HAP-1 (cell line): ENCODE data around the gene PTPRN2.
"Not testable (repeated sequence)": the region's sequence is repeated elsewhere in the genome, so short reads cannot be mapped to it uniquely, and the experiment has no call there.

Source experiments
- DNase-seq, 2 experiments: peaks; one replicate each; pipeline ENCODE4 v3.0.0-alpha.2; 2016 to 2020; ENCODE audit warnings: low spot score in 2 of 2
- H3K27me3 ChIP-seq: fragments of 250-450 bp; sonication (Bioruptor Pico); 2 replicates; pipeline ENCODE4 v1.5.1; 2020; ENCODE audit warnings: low read depth, mild to moderate bottlenecking, moderate library complexity
- H3K36me3 ChIP-seq: fragments of 250-450 bp; sonication (Bioruptor Pico); replicated peaks from 2 replicates; pipeline ENCODE4 v1.5.1; 2020; ENCODE audit warnings: mild to moderate bottlenecking
- H3K4me1 ChIP-seq: fragments of 250-450 bp; sonication (Bioruptor Pico); 2 replicates; pipeline ENCODE4 v1.5.1; 2020; ENCODE audit warnings: mild to moderate bottlenecking
- H3K4me3 ChIP-seq: fragments of 250-450 bp; sonication (Bioruptor Pico); 2 replicates; pipeline ENCODE4 v1.5.1; 2020; ENCODE audit warnings: mild to moderate bottlenecking, moderate library complexity
- H3K9me3 ChIP-seq: fragments of 250-450 bp; sonication (Bioruptor Pico); 2 replicates; pipeline ENCODE4 v1.5.1; 2020; ENCODE audit warnings: mild to moderate bottlenecking, moderate library complexity
- in situ Hi-C: fragments of 300-500 bp; cut with MboI; formaldehyde crosslinking; loops from 3 replicates; pipeline ENCODE4 v1.14.3; 2020; ENCODE audit warnings: low sequenced_read_pairs, inconsistent platforms, mixed read lengths

Gene PTPRN2

DNA sequence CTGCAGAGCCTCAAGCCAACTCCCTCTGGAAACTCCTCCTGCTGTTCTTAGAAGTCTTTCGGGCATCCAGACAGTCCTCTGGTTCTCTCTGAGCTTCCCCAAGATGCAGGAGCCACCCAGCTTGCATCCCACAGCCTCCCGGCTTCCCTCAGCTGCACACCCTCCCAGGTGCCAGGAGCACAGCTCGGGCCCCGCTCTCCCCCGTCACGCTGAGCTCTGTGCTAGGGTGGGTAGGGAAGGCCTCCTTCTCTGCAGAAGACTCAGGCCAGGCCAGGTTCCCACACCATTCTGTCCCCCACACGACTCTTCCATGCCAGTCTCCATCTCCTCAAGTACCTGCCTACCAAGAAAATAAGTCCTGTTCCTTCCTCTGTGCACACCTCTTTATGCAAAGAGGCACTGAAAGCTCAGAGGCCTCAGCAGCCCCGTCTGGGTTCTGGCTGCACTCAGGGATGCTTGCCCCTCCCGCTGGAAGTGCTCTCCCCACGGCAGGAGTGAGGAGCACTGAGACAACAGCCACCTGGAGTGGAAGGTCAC lies 537.1 kb downstream of the PTPRN2 start:
- in situ Hi-C loops: no loop called here
- no peaks in the 10 kb centered on the region for H3K4me1 ChIP-seq
- H3K27me3 ChIP-seq: no peaks in the 10 kb centered on the region

DNA sequence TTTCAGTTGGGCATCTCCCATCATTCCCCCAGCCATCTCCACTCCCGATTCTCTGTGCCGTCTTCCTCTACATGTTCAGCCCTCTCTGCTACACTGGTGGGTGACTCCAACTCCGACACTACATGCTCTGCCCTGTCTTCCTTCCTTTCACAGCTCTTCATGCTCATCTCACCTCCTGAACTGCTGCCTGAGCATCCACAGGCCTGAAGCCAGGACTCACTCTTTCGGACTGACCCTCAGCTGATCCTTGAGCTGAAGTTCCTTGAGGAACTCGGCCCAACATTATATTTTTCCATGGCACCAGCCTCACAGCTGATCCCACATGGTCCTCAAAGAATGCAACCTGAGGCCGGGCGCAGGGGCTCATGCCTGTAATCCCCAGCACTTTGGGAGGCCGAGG lies 538.4 kb downstream of the PTPRN2 start:
- in situ Hi-C loops: no loop called here
- Histone ChIP-seq H3K4me3 (no peak overlapping the region), H3K9me3 (no peaks in the 10 kb centered on the region), H3K4me1 (no peaks in the 10 kb centered on the region), H3K27me3 (no peaks in the 10 kb centered on the region), H3K36me3 (no peaks in the 10 kb centered on the region)
- no peak for DNase-seq

More for the DNA sequence above, 537.1 kb downstream of the PTPRN2 start:
- no peak for DNase-seq
- Histone ChIP-seq H3K9me3 (no peaks in the 10 kb centered on the region), H3K36me3 (no peaks in the 10 kb centered on the region), H3K4me3 (no peak overlapping the region)

DNA sequence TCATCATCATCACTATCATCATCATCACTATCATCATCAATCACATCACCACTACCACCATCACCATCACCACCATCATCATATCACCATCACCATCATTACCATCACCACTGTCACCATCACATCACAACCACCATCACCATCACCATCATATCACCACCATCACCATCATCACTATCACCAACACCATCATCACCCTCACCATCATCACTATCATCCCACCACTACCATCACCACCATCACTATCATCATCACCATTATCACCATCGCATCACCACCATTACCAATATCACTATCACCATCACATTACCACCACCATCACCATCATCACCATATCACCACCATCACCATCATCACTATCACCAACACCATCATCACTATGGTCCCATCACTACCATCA lies 539.1 kb downstream of the PTPRN2 start:
- H3K4me1 ChIP-seq: no peaks in the 10 kb centered on the region
- H3K27me3 ChIP-seq: no peaks in the 10 kb centered on the region
- H3K4me3 ChIP-seq: no peak overlapping the region
- no peak for DNase-seq
- in situ Hi-C loops: no loop called here
- H3K36me3 ChIP-seq: no peaks in the 10 kb centered on the region
- no peaks in the 10 kb centered on the region for H3K9me3 ChIP-seq

DNA sequence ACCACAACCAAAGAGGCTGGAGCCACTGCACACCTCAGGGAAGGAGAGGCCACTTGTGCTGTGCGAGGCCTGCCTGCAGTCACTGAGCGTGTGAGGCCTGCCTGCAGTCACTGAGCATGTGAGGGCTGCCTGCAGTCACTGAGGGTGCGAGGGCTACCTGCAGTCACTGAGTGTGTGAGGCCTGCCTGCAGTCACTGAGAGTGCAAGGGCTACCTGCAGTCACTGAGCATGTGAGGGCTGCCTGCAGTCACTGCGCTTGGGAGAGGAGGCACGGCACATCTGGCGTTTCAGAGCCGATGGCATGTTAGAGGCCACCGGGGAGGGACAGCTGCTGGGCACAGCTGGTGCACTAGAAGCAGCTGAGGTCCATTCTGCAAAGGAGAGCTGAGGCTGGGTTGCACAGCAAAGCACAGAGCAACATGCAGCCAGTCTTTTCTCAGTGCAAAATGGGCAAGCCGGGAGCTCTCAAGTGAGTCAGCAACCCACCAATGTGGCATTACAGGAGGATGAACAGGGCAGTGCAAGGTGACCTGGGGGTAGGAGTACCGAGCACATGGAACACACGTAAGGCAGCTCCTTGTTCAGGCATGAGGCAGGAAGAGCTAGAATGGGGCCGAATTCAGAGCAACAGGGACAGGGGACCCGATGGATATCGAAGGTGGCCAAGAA lies 540.1 kb downstream of the PTPRN2 start:
- no peak overlapping the region for H3K4me3 ChIP-seq
- DNase-seq: no peak
- no peaks in the 10 kb centered on the region for H3K36me3 ChIP-seq
- H3K9me3 ChIP-seq: no peaks in the 10 kb centered on the region
- no peaks in the 10 kb centered on the region for H3K4me1 ChIP-seq
- H3K27me3 ChIP-seq: no peaks in the 10 kb centered on the region
- in situ Hi-C loops: no loop called here

DNA sequence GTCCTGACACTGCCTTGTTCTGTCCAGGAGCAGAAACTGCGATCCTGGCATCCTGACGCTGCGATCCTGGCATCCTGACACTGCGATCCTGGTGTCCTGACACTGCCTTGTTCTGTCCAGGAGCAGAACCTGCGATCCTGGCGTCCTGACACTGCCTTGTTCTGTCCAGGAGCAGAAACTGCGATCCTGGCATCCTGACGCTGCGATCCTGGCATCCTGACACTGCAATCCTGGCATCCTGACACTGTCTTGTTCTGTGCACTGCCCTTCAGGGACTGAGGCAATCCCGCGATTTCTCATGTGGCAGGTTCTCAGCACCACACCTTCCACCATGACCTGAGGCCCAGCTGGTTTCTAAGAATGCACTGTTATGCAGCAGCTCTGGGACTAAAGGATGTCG lies 541.4 kb downstream of the PTPRN2 start:
- DNase-seq, H3K9me3 ChIP-seq, H3K27me3 ChIP-seq: not testable (repeated sequence)

DNA sequence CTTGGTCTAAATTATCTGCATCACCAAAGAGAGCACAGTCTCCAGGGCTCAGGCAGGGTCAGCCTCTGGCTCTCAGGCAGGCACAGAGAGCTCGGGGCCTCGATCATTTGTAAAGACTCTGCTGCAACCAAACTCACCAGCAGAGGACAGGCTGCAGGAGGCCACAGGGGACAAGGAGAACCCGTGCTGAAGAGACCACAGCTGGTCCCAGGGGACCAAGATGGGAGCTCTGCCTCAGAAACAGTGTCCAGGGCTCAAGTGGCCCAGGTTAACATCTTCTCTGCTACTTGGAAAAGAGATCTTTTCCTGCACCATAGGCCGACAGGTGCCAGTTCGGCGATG lies 543.2 kb downstream of the PTPRN2 start:
- in situ Hi-C loops: no loop called here
- H3K9me3 ChIP-seq: no peaks in the 10 kb centered on the region

More for the DNA sequence above, 541.4 kb downstream of the PTPRN2 start:
- in situ Hi-C loops, H3K36me3 ChIP-seq, H3K4me3 ChIP-seq, H3K4me1 ChIP-seq: not testable (repeated sequence)

DNA sequence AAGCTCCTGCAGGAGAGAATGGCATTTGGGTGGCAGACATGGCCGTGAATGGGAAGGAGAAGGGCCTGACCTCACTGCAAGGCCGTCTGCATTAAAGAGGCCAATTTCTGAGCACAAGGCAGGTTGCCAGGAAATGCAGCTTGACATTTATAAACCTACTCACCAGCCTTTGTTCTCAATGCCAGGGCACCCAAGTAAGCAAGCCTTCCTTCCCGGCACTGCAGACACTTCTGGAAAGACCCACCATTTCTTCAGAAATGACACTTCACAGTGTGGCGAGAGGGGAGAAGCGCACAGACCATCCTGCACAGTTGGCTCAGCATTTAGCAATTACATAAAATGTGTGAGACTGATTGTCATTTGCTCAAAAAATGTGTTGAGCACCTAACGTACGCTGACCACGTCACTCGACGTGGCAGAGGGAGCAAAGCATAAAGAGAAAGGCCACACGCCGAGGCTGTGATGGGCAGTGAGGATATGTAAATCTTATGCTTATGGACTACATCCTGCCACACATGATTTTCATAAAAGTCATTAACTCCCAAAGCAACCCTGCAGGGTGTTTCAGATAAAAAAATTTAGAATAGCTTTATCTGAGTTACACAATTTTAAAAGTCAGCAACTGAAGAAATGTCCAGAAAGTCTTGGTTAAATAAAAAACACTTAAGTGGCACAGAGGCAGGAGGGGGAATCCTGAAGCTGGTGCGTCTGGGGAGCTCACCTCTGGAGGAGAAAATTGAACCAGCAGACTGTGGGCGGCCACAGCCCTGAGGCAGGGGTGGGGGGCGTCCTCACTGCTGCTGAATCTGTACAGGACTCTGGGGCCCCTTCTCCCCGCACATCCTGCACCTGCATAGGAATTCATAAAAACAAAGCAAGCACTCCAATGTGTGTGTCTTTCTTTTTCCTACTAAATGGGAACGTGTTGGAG lies 543.8 kb downstream of the PTPRN2 start:
- no peaks in the 10 kb centered on the region for H3K4me1 ChIP-seq
- H3K4me3 ChIP-seq: no peak overlapping the region
- no peaks in the 10 kb centered on the region for H3K27me3 ChIP-seq
- in situ Hi-C loops: no loop called here
- DNase-seq: no peak
- H3K36me3 ChIP-seq: no peaks in the 10 kb centered on the region
- no peaks in the 10 kb centered on the region for H3K9me3 ChIP-seq

More for the DNA sequence above, 543.2 kb downstream of the PTPRN2 start:
- Histone ChIP-seq H3K36me3 (no peaks in the 10 kb centered on the region), H3K27me3 (no peaks in the 10 kb centered on the region), H3K4me3 (no peak overlapping the region), H3K4me1 (no peaks in the 10 kb centered on the region)
- no peak for DNase-seq

DNA sequence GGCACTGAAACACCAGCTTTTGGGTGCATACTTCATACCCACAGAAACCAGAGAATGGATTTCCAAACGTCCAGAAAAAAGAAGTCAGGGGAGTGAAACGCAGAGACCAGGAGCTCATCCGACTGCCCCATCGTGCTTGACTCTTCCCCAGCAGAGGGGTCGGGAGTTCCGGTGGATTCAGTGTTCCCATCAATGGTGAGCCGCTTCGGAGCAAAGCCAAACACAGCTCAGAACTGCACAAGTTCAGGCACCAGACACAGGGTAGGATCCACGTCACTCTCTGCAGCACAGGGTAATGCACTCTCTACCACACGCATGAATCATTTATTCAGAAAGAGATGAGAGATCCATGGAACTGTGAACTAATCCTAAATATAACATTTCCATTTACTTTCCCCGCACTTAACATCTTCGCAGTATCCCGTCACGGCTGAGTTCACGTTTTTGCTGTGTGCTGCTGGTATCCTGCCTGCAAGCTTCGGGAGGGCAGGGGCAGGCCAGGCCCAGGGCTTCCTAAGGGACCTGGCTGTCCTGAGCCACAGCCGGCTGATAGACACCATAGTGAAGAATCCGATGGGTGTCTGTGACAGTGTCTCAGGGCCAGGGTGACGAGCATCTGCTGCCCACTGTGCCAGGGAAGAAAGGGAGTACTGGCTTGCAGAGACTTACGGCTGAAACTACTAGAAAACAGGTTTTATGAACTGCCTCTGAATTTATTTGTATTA lies 545.3 kb downstream of the PTPRN2 start:
- no peak for DNase-seq
- in situ Hi-C loops: no loop called here
- H3K4me3 ChIP-seq: no peak overlapping the region
- H3K4me1 ChIP-seq: no peaks in the 10 kb centered on the region
- H3K36me3 ChIP-seq: no peaks in the 10 kb centered on the region
- no peaks in the 10 kb centered on the region for H3K9me3 ChIP-seq
- no peaks in the 10 kb centered on the region for H3K27me3 ChIP-seq

DNA sequence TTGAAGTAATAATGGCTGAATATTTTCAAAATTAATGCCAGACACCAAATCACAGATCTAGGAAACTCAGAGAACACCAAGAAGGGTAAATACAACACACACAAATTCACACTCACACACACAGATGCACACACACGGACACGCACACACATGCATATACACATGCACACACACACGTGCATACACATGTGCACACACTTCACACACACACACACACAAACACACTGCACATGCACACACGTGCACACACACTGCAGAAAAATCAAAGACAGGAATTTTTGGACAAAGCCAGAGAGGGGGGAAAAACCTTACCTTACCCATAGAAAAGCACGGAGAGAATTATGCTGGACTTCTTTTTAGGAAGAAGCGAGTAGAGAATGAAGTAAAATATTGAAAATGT lies 547.4 kb downstream of the PTPRN2 start:
- in situ Hi-C loops: no loop called here
- no peak for DNase-seq
- no peaks in the 10 kb centered on the region for H3K4me1 ChIP-seq

DNA sequence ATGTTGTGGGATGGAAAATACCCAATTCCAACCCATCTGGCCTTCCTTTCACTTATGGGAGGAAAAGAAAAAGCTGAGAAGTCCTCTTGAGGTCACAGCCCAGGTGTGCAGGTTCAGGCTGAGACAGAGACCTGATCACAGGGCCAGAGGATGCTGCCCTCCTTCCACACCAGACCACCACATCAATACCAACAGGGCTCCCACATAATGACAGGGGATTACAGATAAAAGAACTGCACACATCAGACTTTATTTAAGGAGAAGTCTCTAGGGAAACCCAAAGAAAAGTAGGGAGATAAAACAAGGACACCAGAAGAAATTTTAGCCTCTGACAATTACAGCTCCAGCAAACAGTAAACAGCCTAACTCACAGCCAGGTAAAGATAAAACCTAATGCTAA lies 548.4 kb downstream of the PTPRN2 start:
- Histone ChIP-seq H3K4me3 (no peak overlapping the region), H3K4me1 (no peaks in the 10 kb centered on the region), H3K27me3 (no peaks in the 10 kb centered on the region), H3K36me3 (no peaks in the 10 kb centered on the region), H3K9me3 (no peaks in the 10 kb centered on the region)
- DNase-seq: no peak
- in situ Hi-C loops: no loop called here

More for the DNA sequence above, 547.4 kb downstream of the PTPRN2 start:
- Histone ChIP-seq H3K36me3 (no peaks in the 10 kb centered on the region), H3K27me3 (no peaks in the 10 kb centered on the region), H3K9me3 (no peaks in the 10 kb centered on the region), H3K4me3 (no peak overlapping the region)

DNA sequence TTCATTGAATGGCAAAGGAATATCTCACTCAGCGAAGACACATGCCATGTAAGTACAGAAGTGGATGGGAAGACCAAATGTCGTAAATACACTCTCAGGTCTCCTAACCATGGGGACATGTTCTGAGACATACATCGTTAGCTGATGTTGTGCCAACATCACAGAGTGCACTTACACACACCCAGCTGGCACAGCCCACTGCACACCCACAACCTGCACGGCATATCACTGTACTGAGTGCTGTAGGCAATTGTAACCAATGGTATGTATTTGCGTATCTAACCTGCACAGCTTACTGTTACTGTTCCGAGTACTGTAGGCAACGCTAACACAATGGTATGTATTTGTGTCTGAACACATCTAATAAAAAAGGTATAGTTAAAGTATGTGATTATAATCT lies 550.4 kb downstream of the PTPRN2 start:
- Histone ChIP-seq H3K4me1 (no peaks in the 10 kb centered on the region), H3K36me3 (no peaks in the 10 kb centered on the region), H3K4me3 (no peak overlapping the region), H3K9me3 (no peaks in the 10 kb centered on the region), H3K27me3 (no peaks in the 10 kb centered on the region)
- DNase-seq: no peak
- in situ Hi-C loops: no loop called here

DNA sequence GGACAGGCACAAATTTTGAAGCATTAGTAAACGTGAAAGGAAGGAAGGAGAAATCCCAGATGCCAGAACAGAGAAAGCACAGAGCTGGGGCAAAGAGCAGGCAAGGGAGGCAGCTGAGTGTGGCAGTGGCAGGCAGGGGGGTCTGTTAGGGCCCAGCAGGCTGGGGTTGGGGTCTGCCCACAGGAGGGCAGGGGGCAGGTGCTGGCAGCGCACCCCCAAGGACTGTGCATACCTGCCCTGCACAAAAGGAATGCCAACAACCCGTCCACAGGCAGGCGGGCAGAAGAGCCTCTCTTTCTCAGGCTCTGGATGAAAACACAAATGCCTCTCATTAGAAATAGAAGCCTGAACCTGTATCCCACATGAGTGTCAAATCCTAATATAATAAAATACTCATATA lies 552.3 kb downstream of the PTPRN2 start:
- in situ Hi-C loops: no loop called here

DNA sequence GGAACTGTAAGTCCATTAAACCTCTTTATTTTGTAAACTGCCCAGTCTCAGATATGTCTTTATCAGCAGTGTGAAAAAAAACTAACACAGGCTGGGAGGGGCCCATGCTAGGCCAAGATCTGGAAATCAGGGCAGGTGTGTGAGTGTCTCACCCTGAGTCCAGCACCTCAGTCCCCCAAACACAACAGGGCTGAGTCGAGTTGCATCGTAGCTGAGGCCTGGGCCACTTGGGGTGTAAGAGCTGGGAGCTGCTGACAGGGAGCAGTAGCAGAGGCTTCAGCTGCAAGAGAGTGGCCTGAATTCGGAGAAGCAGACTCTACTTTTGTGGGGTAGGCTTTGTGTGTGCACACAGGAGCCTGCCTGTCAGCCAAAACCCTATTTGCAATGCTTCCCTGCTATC lies 553.1 kb downstream of the PTPRN2 start:
- Histone ChIP-seq H3K9me3 (no peaks in the 10 kb centered on the region), H3K27me3 (no peaks in the 10 kb centered on the region), H3K36me3 (no peaks in the 10 kb centered on the region), H3K4me1 (no peaks in the 10 kb centered on the region), H3K4me3 (no peak overlapping the region)
- in situ Hi-C loops: no loop called here
- DNase-seq: no peak

More for the DNA sequence above, 552.3 kb downstream of the PTPRN2 start:
- Histone ChIP-seq H3K4me3 (no peak overlapping the region), H3K9me3 (no peaks in the 10 kb centered on the region), H3K4me1 (no peaks in the 10 kb centered on the region), H3K27me3 (no peaks in the 10 kb centered on the region), H3K36me3 (no peaks in the 10 kb centered on the region)
- DNase-seq: no peak

DNA sequence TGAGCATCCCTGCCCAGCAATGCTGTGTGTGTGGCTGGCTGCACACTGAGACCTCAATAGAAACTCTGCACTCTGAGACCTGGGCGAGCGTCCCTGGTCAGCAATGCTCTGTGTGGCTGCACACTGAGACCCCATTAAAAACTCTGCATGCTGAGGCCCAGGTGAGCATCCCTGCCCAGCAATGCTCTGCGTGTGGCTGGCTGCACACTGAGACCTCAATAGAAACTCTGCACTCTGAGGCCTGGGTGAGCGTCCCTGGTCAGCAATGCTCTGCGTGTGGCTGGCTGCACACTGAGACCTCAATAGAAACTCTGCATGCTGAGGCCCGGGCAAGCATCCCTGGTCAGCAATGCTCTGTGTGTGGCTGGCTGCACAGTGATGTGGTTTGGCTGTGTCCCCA lies 553.7 kb downstream of the PTPRN2 start:
- H3K9me3 ChIP-seq: not testable (repeated sequence)

More for the DNA sequence above, 553.7 kb downstream of the PTPRN2 start:
- in situ Hi-C loops, H3K4me3 ChIP-seq, H3K4me1 ChIP-seq, H3K36me3 ChIP-seq, DNase-seq, H3K27me3 ChIP-seq: not testable (repeated sequence)
